A549 treated with RU486 at 1 μM for 4 hours (cell line): Measurements from ENCODE around the gene GJB1. TPM values are rescaled to one million over a fixed set of nuclear protein-coding genes. Genes with fewer than 3 reads are reported as not detected.

Experiments
- total RNA-seq: library from RNA; stranded (reverse); fragments of 200-300 nt; extraction: Qiagen RNA extraction; gene quantifications from 5 replicates; pipeline ENCODE4 v1.2.3, GENCODE V29; 2022; ENCODE audit warnings: low read depth

Gene GJB1
- total RNA-seq: 0.19 TPM in 1 of 5 replicates, not detected in the others

GRCh38 chrX:71222929-71223328 is at the start of gene GJB1:
Gene GJB1, plus strand, starts transcription at chrX:71223224. Its CDS starts 484 bp downstream, at chrX:71223708.

DNA sequence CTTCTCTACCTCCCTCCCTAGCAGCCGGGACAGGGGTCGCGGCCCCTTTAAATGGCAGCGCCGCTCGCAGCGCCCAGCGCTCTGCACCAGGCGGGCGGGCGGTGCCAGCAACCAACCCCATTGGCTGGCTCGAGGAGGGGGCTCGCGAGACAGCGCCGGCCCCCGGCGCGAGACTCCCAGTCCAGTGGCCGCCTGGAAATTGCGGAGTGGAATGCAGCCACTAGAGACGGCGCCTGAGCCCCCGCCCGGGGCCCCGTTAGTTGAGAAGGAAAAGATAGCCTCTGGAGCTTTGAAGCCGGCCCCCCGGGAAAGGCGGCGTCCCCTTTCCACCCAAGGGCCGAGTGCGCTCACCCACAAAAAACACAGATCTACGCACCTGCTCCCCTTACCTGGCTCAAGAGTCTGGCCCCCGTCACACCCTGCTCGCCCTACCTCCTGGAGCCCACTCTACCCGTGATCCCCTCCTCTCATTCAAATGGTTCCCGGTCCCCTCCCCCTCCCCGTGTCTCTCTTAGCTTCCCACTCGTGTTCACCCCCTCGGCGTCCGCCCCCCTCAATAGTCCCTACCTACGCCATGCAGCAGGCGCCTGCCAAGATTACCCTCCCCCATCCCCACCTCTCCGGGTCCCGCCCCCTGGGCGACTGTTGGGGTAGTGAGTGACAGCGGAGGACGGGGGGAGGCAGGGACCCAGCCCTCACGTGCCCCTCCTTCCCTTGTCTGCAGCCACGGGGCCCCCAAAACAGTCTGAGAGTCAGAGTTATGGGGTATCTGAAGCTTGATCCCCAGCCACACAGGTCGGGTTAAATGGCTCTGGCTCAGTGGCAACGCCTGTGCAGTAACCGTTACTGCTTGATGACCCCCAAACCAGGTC is 31.3 kb downstream of the GJB1 start, which contains the start of gene ZMYM3:
ZMYM3 (minus strand) TSS at position 49 of the 872 bp plus-strand sequence. CDS start 885 bp downstream, outside the sequence.

Other genes with a start within 250 kb of the GJB1 start
- gene SNX12, start 154.9 kb upstream of the GJB1 start, total RNA-seq: 71.6 to 80.6 TPM (median 75.0 TPM) in 5 replicates
- gene FOXO4, start 127.4 kb upstream of the GJB1 start, total RNA-seq: 0.87 to 2.2 TPM (median 1.3 TPM) in 5 replicates
- not detected in 5 replicates for gene CXorf65, start 116.5 kb upstream of the GJB1 start, total RNA-seq
- 0.21 to 0.24 TPM (median 0.23 TPM) in 4 of 5 replicates, not detected in the other for gene IL2RG, start 111.6 kb upstream of the GJB1 start, total RNA-seq
- 9.6 to 13.4 TPM (median 11.6 TPM) in 5 replicates for gene MED12, start 104.6 kb upstream of the GJB1 start, total RNA-seq
- gene NLGN3, start 78.4 kb upstream of the GJB1 start, total RNA-seq: 0.89 to 1.0 TPM (median 1.00 TPM) in 5 replicates
- 10.5 to 14.4 TPM (median 11.4 TPM) in 5 replicates for gene ZMYM3, start 30.9 kb downstream of the GJB1 start, total RNA-seq
- 363 to 404 TPM (median 378 TPM) in 5 replicates for gene NONO, start 60.4 kb downstream of the GJB1 start, total RNA-seq
- gene ITGB1BP2, start 78.5 kb downstream of the GJB1 start, total RNA-seq: 0.65 to 1.1 TPM (median 0.80 TPM) in 5 replicates
- gene TAF1, start 143.1 kb downstream of the GJB1 start, total RNA-seq: 12.0 to 19.7 TPM (median 15.5 TPM) in 5 replicates